Measurements from ENCODE around the gene KAT8.
A peak's percentile ranks its signal among the peaks of the same experiment; 100 is the strongest.

The KAT8 gene

DNA sequence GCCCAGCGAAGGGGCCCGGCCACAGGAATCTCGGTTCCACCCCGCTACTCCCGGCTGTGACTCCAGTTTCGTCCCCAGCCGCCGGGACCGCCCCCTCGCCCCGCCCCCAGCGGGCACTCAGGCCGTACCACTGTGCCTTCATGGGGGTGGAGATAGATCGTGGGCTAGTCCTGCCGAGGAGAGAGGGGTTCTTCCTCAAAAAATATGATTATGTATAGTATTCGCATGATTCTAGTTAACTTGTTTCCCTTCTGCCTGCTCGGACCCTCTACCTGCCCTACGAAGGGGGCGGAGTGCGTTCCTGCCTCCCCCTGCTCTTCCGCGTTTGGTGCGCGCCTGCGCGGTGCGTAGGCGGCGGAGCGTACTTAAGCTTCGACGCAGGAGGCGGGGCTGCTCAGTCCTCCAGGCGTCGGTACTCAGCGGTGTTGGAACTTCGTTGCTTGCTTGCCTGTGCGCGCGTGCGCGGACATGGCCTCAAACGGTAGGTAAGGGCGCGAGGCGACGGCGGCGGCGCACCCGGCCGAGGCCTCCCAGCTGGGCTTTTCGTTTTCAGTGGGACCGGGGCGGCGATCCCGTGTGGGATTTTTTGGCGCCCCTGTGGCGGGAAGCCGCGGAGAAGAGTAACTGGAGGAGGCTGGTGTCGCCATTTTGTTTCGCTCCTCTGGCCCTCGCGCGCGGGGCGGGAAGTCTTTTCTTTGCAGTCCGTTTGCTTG lies 62.4 kb downstream of the KAT8 start, which contains the start of gene FUS:
TSS of gene FUS (plus strand) at position 393 of the 713 bp plus-strand sequence. CDS start at position 469, 76 bp downstream.
- Histone ChIP-seq H3K4me3 (ENCODE audit: low read depth, low read length) (peak within 1 kb of the TSS; percentile 72), H3K4me1 (ENCODE audit: control insufficient read depth, insufficient read depth, low read length) (no peaks in the 10 kb centered on the region), H3K9me3 (ENCODE audit: control insufficient read depth, insufficient read depth, low read depth, low read length) (no peaks in the 10 kb centered on the region), H3K36me3 (ENCODE audit: control insufficient read depth in 2 of 2, insufficient read depth in 1 of 2, low read length in 2 of 2) (peaks cover 20 to 41% of the 10 kb centered on the region in 2 experiments), H3K27ac (ENCODE audit: extremely low read depth, low read depth, low read length) (peak within 1 kb of the TSS; percentile 91)
- CTCF ChIA-PET, result interaction anchor here (0.6 kb wide), 1 partner anchor 38 kb away, joined by 3 read pairs; no protein-coding TSS in a partner anchor
- POLR2A ChIA-PET, result interaction anchor here (0.5 to 4.8 kb wide), 54 partner anchors 9 to 693 kb away, joined by 3 to 107 read pairs (median 5); partner anchors contain the start of genes ARMC5, HSD3B7, KAT8 and PYCARD
- TF ChIP-seq ZNF302 (tag by site-specific recombination; IDR thresholded peaks at IDR 0.05; ENCODE audit: low read depth), result no peak
- TF ChIP-seq, protein P1, sequence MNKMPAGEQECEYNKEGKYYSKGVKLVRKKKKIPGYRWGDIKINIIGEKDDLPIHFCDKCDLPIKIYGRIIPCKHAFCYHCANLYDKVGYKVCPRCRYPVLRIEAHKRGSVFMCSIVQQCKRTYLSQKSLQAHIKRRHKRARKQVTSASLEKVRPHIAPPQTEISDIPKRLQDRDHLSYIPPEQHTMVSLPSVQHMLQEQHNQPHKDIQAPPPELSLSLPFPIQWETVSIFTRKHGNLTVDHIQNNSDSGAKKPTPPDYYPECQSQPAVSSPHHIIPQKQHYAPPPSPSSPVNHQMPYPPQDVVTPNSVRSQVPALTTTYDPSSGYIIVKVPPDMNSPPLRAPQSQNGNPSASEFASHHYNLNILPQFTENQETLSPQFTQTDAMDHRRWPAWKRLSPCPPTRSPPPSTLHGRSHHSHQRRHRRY (tag by site-specific recombination; IDR thresholded peaks at IDR 0.05), result peak; percentile 95; the same call in 1 of the 2 replicates
- TF ChIP-seq GLIS1 (tag by site-specific recombination; IDR thresholded peaks at IDR 0.05), result no peak; the same call in none of the 2 replicates
- TF ChIP-seq SP3 (tag by site-specific recombination; IDR thresholded peaks at IDR 0.05), result peak; percentile 100
- TF ChIP-seq ZNF707 (tag by site-specific recombination; IDR thresholded peaks at IDR 0.05), result no peak
- TF ChIP-seq, protein P2, sequence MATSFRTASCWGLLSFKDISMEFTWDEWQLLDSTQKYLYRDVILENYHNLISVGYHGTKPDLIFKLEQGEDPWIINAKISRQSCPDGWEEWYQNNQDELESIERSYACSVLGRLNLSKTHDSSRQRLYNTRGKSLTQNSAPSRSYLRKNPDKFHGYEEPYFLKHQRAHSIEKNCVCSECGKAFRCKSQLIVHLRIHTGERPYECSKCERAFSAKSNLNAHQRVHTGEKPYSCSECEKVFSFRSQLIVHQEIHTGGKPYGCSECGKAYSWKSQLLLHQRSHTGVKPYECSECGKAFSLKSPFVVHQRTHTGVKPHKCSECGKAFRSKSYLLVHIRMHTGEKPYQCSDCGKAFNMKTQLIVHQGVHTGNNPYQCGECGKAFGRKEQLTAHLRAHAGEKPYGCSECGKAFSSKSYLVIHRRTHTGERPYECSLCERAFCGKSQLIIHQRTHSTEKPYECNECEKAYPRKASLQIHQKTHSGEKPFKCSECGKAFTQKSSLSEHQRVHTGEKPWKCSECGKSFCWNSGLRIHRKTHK (tag by site-specific recombination; IDR thresholded peaks at IDR 0.05), result no peak
- no peak; the same call in 1 of the 2 replicates for TF ChIP-seq ZNF335 (tag by site-specific recombination; conservative IDR thresholded peaks at IDR 0.05)
- no peak for TF ChIP-seq ZNF701 (tag by site-specific recombination; IDR thresholded peaks at IDR 0.05)
- peak; percentile 41; the same call in 1 of the 2 replicates for TF ChIP-seq ZNF792 (tag by site-specific recombination; IDR thresholded peaks at IDR 0.05)
- peak; percentile 52; the same call in 1 of the 2 replicates for TF ChIP-seq ZBTB7A (tag by site-specific recombination; IDR thresholded peaks at IDR 0.05; ENCODE audit: low read depth)
- TF ChIP-seq, protein P3, sequence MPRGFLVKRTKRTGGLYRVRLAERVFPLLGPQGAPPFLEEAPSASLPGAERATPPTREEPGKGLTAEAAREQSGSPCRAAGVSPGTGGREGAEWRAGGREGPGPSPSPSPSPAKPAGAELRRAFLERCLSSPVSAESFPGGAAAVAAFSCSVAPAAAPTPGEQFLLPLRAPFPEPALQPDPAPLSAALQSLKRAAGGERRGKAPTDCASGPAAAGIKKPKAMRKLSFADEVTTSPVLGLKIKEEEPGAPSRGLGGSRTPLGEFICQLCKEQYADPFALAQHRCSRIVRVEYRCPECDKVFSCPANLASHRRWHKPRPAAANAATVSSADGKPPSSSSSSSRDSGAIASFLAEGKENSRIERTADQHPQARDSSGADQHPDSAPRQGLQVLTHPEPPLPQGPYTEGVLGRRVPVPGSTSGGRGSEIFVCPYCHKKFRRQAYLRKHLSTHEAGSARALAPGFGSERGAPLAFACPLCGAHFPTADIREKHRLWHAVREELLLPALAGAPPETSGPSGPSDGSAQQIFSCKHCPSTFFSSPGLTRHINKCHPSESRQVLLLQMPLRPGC (tag by site-specific recombination; IDR thresholded peaks at IDR 0.05), result peak; percentile 74
- TF ChIP-seq, protein P4, sequence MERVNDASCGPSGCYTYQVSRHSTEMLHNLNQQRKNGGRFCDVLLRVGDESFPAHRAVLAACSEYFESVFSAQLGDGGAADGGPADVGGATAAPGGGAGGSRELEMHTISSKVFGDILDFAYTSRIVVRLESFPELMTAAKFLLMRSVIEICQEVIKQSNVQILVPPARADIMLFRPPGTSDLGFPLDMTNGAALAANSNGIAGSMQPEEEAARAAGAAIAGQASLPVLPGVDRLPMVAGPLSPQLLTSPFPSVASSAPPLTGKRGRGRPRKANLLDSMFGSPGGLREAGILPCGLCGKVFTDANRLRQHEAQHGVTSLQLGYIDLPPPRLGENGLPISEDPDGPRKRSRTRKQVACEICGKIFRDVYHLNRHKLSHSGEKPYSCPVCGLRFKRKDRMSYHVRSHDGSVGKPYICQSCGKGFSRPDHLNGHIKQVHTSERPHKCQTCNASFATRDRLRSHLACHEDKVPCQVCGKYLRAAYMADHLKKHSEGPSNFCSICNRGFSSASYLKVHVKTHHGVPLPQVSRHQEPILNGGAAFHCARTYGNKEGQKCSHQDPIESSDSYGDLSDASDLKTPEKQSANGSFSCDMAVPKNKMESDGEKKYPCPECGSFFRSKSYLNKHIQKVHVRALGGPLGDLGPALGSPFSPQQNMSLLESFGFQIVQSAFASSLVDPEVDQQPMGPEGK (tag by site-specific recombination; IDR thresholded peaks at IDR 0.05), result peak; percentile 87
- TF ChIP-seq, protein P5, sequence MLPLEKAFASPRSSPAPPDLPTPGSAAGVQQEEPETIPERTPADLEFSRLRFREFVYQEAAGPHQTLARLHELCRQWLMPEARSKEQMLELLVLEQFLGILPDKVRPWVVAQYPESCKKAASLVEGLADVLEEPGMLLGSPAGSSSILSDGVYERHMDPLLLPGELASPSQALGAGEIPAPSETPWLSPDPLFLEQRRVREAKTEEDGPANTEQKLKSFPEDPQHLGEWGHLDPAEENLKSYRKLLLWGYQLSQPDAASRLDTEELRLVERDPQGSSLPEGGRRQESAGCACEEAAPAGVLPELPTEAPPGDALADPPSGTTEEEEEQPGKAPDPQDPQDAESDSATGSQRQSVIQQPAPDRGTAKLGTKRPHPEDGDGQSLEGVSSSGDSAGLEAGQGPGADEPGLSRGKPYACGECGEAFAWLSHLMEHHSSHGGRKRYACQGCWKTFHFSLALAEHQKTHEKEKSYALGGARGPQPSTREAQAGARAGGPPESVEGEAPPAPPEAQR (tag by site-specific recombination; IDR thresholded peaks at IDR 0.05), result peak; percentile 57; the same call in 1 of the 2 replicates
- 0 out of 2 replicates have a peak, but pooled peaks have one; percentile 48 for TF ChIP-seq ZNF664 (tag by site-specific recombination; IDR thresholded peaks at IDR 0.05)
- peak; percentile 79 for TF ChIP-seq YY2 (tag by site-specific recombination; IDR thresholded peaks at IDR 0.05)
- TF ChIP-seq, protein P6, sequence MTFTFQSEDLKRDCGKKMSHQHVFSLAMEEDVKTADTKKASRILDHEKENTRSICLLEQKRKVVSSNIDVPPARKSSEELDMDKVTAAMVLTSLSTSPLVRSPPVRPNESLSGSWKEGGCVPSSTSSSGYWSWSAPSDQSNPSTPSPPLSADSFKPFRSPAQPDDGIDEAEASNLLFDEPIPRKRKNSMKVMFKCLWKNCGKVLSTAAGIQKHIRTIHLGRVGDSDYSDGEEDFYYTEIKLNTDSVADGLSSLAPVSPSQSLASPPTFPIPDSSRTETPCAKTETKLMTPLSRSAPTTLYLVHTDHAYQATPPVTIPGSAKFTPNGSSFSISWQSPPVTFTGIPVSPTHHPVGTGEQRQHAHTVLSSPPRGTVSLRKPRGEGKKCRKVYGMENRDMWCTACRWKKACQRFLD (tag by site-specific recombination; IDR thresholded peaks at IDR 0.05), result no peak
- TF ChIP-seq ZNF530 (tag by site-specific recombination; IDR thresholded peaks at IDR 0.05; ENCODE audit: low read depth), result no peak
- peak; percentile 49 for TF ChIP-seq ZBTB48 (tag by site-specific recombination; IDR thresholded peaks at IDR 0.05)
- no peak for TF ChIP-seq ZNF248 (tag by site-specific recombination; IDR thresholded peaks at IDR 0.05)
- TF ChIP-seq KLF7 (tag by site-specific recombination; IDR thresholded peaks at IDR 0.05; ENCODE audit: borderline replicate concordance), result no peak
- peak; percentile 30; the same call in 1 of the 2 replicates for TF ChIP-seq KLF1 (tag by site-specific recombination; IDR thresholded peaks at IDR 0.05)
- peak; percentile 79 for TF ChIP-seq ZNF76 (tag by site-specific recombination; IDR thresholded peaks at IDR 0.05; ENCODE audit: borderline replicate concordance, low read depth)
- TF ChIP-seq ZNF544 (tag by site-specific recombination; IDR thresholded peaks at IDR 0.05), result no peak
- TF ChIP-seq ZNF274 (IDR thresholded peaks at IDR 0.05; ENCODE audit: low read length), result no peak
- no peak for TF ChIP-seq ZNF274 (tag by site-specific recombination; IDR thresholded peaks at IDR 0.05; ENCODE audit: borderline replicate concordance)
- TF ChIP-seq ZNF514 (tag by site-specific recombination; IDR thresholded peaks at IDR 0.05), result no peak
- TF ChIP-seq KLF10 (tag by site-specific recombination; IDR thresholded peaks at IDR 0.05), result peak; percentile 89
- TF ChIP-seq, protein P7, sequence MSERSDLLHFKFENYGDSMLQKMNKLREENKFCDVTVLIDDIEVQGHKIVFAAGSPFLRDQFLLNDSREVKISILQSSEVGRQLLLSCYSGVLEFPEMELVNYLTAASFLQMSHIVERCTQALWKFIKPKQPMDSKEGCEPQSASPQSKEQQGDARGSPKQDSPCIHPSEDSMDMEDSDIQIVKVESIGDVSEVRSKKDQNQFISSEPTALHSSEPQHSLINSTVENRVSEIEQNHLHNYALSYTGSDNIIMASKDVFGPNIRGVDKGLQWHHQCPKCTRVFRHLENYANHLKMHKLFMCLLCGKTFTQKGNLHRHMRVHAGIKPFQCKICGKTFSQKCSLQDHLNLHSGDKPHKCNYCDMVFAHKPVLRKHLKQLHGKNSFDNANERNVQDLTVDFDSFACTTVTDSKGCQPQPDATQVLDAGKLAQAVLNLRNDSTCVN (tag by site-specific recombination; optimal IDR thresholded peaks at IDR 0.05), result no peak

Measured in HEK293 (cell line).